Panc1 (cell line): ENCODE results near the gene ADORA2B.

Experiments
- SIN3A ChIP-seq: IDR thresholded peaks from 2 replicates; pipeline ENCODE4 v1.6.1; 2012; ENCODE audit warnings: low read depth, mild to moderate bottlenecking, low read length, moderate library complexity, borderline replicate concordance; ENCODE audit not compliant: insufficient read depth
- TF ChIP-seq, protein P1 (sequence below): fragments of 450-650 bp; IDR thresholded peaks from 2 replicates; pipeline ENCODE4 v1.5.1; 2017; ENCODE audit warnings: mild to moderate bottlenecking

DNA sequence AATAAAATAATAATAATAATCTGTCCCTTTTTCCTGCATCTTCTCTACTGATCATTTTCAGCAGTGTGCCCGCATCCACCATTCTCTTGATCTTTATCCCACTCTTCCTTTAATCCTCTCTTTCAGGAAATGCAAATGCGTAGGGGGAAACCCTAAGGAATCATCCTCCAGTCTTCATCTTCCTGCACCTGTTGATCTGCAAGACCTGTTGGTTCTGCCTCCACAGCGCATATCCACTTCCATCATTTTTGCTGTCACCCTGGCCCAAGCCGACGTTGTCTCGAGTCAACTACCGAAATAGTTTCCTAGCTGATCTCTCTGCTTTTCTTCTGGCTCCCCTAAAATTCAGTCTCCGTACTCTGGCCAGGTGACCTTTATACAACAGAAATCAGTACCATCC, 24.5 kb downstream of the ADORA2B start:
- TF ChIP-seq, protein P1, sequence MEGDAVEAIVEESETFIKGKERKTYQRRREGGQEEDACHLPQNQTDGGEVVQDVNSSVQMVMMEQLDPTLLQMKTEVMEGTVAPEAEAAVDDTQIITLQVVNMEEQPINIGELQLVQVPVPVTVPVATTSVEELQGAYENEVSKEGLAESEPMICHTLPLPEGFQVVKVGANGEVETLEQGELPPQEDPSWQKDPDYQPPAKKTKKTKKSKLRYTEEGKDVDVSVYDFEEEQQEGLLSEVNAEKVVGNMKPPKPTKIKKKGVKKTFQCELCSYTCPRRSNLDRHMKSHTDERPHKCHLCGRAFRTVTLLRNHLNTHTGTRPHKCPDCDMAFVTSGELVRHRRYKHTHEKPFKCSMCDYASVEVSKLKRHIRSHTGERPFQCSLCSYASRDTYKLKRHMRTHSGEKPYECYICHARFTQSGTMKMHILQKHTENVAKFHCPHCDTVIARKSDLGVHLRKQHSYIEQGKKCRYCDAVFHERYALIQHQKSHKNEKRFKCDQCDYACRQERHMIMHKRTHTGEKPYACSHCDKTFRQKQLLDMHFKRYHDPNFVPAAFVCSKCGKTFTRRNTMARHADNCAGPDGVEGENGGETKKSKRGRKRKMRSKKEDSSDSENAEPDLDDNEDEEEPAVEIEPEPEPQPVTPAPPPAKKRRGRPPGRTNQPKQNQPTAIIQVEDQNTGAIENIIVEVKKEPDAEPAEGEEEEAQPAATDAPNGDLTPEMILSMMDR = no peak
- TF ChIP-seq SIN3A = no peak
